Mesendoderm (in vitro differentiated cells): Measurements from ENCODE around the gene RPAP3.

Source experiments
- DNase-seq: peaks from one replicate; pipeline ENCODE4 v3.0.0; 2013
- H2AK5ac ChIP-seq: 2 replicates; pipeline ENCODE4 v1.6.1; 2013; ENCODE audit warnings: low read length, inconsistent platforms
- H2BK120ac ChIP-seq: 2 replicates; pipeline ENCODE4 v1.6.1; 2013; ENCODE audit warnings: low read depth, mild to moderate bottlenecking, low read length, moderate library complexity, mixed read lengths
- H2BK15ac ChIP-seq: replicated peaks from 2 replicates; pipeline ENCODE4 v1.6.1; 2013; ENCODE audit warnings: low read depth, mild to moderate bottlenecking, moderate library complexity
- H2BK5ac ChIP-seq: 2 replicates; pipeline ENCODE4 v1.6.1; 2013; ENCODE audit warnings: low read length, inconsistent platforms
- H3K18ac ChIP-seq: 2 replicates; pipeline ENCODE4 v1.6.1; 2013; ENCODE audit warnings: mild to moderate bottlenecking, low read length, mixed read lengths
- H3K23ac ChIP-seq: one replicate; pipeline ENCODE4 v1.6.1; 2013; ENCODE audit warnings: low read length
- H3K27ac ChIP-seq: 2 replicates; pipeline ENCODE4 v1.5.1; 2013; ENCODE audit warnings: low read depth, mild to moderate bottlenecking, inconsistent platforms, low read length, moderate library complexity
- H3K27me3 ChIP-seq: 2 replicates; pipeline ENCODE4 v1.6.1; 2013; ENCODE audit warnings: low read length, control low read depth, mild to moderate bottlenecking, inconsistent platforms; ENCODE audit not compliant: insufficient read depth, poor library complexity
- H3K36me3 ChIP-seq: 2 replicates; pipeline ENCODE4 v1.6.1; 2013; ENCODE audit warnings: low read length, inconsistent platforms; ENCODE audit not compliant: control insufficient read depth, insufficient read depth
- H3K4ac ChIP-seq: one replicate; pipeline ENCODE4 v1.6.1; 2013; ENCODE audit warnings: low read depth, mild to moderate bottlenecking, low read length, moderate library complexity
- H3K4me1 ChIP-seq: 2 replicates; pipeline ENCODE4 v1.6.1; 2013; ENCODE audit warnings: low read depth, low read length, inconsistent platforms; ENCODE audit not compliant: control insufficient read depth
- H3K4me2 ChIP-seq: 2 replicates; pipeline ENCODE4 v1.6.1; 2013; ENCODE audit warnings: low read length
- H3K4me3 ChIP-seq: 2 replicates; pipeline ENCODE4 v1.5.1; 2013; ENCODE audit warnings: mild to moderate bottlenecking, low read length
- H3K56ac ChIP-seq: one replicate; pipeline ENCODE4 v1.6.1; 2013; ENCODE audit warnings: low read length
- H3K79me1 ChIP-seq: 2 replicates; pipeline ENCODE4 v1.6.1; 2013; ENCODE audit warnings: low read length, inconsistent platforms
- H3K79me2 ChIP-seq: 2 replicates; pipeline ENCODE4 v1.6.1; 2013; ENCODE audit warnings: mild to moderate bottlenecking, low read length; ENCODE audit not compliant: control insufficient read depth, insufficient read depth
- H3K9ac ChIP-seq: 2 replicates; pipeline ENCODE4 v1.6.1; 2013; ENCODE audit warnings: low read length, inconsistent platforms
- H4K5ac ChIP-seq: one replicate; pipeline ENCODE4 v1.6.1; 2013; ENCODE audit warnings: low read length
- H4K8ac ChIP-seq: one replicate; pipeline ENCODE4 v1.6.1; 2013; ENCODE audit warnings: low read depth, mild to moderate bottlenecking, control low read depth, low read length, moderate library complexity
- WGBS: extraction: QIAGEN DNeasy Blood & Tissue Kit; methylation state at CpG from one replicate; pipeline ENCODE4 v1.1.7; 2013; ENCODE audit warnings: low lambda C conversion rate, missing lambda C conversion rate; ENCODE audit not compliant: insufficient coverage; ENCODE audit errors: extremely low coverage; 5-methylcytosine and 5-hydroxymethylcytosine counted together

The RPAP3 gene

DNA sequence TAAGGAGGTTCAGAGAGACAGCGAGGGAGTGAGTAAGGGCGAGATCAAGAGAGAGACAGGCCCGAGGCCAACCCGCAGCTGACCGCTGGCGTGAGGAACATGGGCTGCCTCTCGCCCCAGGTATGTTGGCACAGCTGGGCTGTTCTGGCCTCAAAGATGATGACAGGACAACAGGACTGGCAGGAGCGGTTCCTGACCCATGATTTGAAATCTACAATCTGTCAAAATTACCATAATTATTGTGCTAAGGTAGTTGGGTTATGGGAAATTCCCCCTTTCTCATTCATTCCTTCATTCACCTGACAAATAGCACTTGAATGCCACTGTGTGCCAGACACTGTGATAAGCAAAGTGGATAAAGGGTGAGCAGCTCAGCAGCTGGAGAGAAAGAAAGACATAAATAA lies 24.5 kb upstream of the RPAP3 start:
- Histone ChIP-seq H3K18ac (no peak overlapping the region), H3K27ac (no peak overlapping the region), H3K4me2 (no peak overlapping the region), H3K27me3 (no peaks in the 10 kb centered on the region), H4K5ac (no peak overlapping the region), H3K23ac (no peak overlapping the region), H3K4me3 (no peak overlapping the region), H3K4ac (no peak overlapping the region), H2BK5ac (no peak overlapping the region), H3K79me2 (no peaks in the 10 kb centered on the region), H3K56ac (no peak overlapping the region), H2AK5ac (no peak overlapping the region), H3K36me3 (no peaks in the 10 kb centered on the region), H3K4me1 (peaks cover 6% of the 10 kb centered on the region), H2BK120ac (no peak overlapping the region), H4K8ac (no peak overlapping the region), H3K79me1 (no peaks in the 10 kb centered on the region), H2BK15ac (no peak overlapping the region), H3K9ac (no peak overlapping the region)
- no CpG with 5 or more reads among the region's 8 CpGs for WGBS
- no peak for DNase-seq

GRCh38 chr12:47729233-47729632 lies 23.4 kb upstream of the RPAP3 start:
- Histone ChIP-seq H3K4me3 (no peak overlapping the region), H3K9ac (no peak overlapping the region), H2BK120ac (no peak overlapping the region), H3K36me3 (no peaks in the 10 kb centered on the region), H3K4me1 (no peaks in the 10 kb centered on the region), H3K56ac (no peak overlapping the region), H3K4ac (no peak overlapping the region), H3K27me3 (no peaks in the 10 kb centered on the region), H2BK15ac (no peak overlapping the region), H3K79me1 (no peaks in the 10 kb centered on the region), H3K23ac (no peak overlapping the region), H2BK5ac (no peak overlapping the region), H3K79me2 (no peaks in the 10 kb centered on the region), H3K4me2 (no peak overlapping the region), H2AK5ac (no peak overlapping the region), H3K27ac (no peak overlapping the region), H4K8ac (no peak overlapping the region), H4K5ac (no peak overlapping the region), H3K18ac (no peak overlapping the region)
- no CpG with 5 or more reads among the region's 3 CpGs for WGBS
- no peak for DNase-seq

GRCh38 chr12:47725893-47726292 lies 20.1 kb upstream of the RPAP3 start:
- H3K4me1 ChIP-seq: no peaks in the 10 kb centered on the region
- no peak overlapping the region for H3K23ac ChIP-seq
- H3K56ac ChIP-seq: no peak overlapping the region
- no peaks in the 10 kb centered on the region for H3K79me2 ChIP-seq
- H3K36me3 ChIP-seq: no peaks in the 10 kb centered on the region
- no peak overlapping the region for H4K5ac ChIP-seq
- no peak overlapping the region for H3K9ac ChIP-seq
- no CpG with 5 or more reads among the region's 5 CpGs for WGBS
- H2AK5ac ChIP-seq: no peak overlapping the region
- H3K27ac ChIP-seq: no peak overlapping the region
- no peaks in the 10 kb centered on the region for H3K79me1 ChIP-seq
- H3K4me2 ChIP-seq: no peak overlapping the region
- H3K18ac ChIP-seq: no peak overlapping the region
- no peak overlapping the region for H3K4me3 ChIP-seq
- no peak overlapping the region for H3K4ac ChIP-seq
- no peak overlapping the region for H2BK120ac ChIP-seq
- no peaks in the 10 kb centered on the region for H3K27me3 ChIP-seq
- no peak overlapping the region for H4K8ac ChIP-seq
- H2BK5ac ChIP-seq: no peak overlapping the region
- H2BK15ac ChIP-seq: no peak overlapping the region
- DNase-seq: no peak

GRCh38 chr12:47725091-47725772 lies 19.4 kb upstream of the RPAP3 start, which contains the start of gene ENDOU:
TSS of gene ENDOU (minus strand) at chr12:47725490. CDS start at chr12:47725413, 77 bp downstream.
- Histone ChIP-seq H3K18ac (no peak within 1 kb of the TSS), H3K9ac (no peak within 1 kb of the TSS), H3K23ac (no peak within 1 kb of the TSS), H4K8ac (no peak within 1 kb of the TSS), H2BK15ac (no peak within 1 kb of the TSS), H3K4ac (no peak within 1 kb of the TSS), H3K36me3 (no peaks in the 10 kb centered on the region), H3K79me2 (no peaks in the 10 kb centered on the region), H3K4me2 (no peak within 1 kb of the TSS), H3K79me1 (no peaks in the 10 kb centered on the region), H4K5ac (no peak within 1 kb of the TSS), H3K27me3 (no peaks in the 10 kb centered on the region), H3K56ac (no peak within 1 kb of the TSS), H2BK120ac (no peak within 1 kb of the TSS), H3K4me1 (no peaks in the 10 kb centered on the region), H3K4me3 (no peak within 1 kb of the TSS), H2BK5ac (no peak within 1 kb of the TSS), H2AK5ac (no peak within 1 kb of the TSS), H3K27ac (no peak within 1 kb of the TSS)
- DNase-seq: no peak
- WGBS: no CpG with 5 or more reads among the region's 8 CpGs

DNA sequence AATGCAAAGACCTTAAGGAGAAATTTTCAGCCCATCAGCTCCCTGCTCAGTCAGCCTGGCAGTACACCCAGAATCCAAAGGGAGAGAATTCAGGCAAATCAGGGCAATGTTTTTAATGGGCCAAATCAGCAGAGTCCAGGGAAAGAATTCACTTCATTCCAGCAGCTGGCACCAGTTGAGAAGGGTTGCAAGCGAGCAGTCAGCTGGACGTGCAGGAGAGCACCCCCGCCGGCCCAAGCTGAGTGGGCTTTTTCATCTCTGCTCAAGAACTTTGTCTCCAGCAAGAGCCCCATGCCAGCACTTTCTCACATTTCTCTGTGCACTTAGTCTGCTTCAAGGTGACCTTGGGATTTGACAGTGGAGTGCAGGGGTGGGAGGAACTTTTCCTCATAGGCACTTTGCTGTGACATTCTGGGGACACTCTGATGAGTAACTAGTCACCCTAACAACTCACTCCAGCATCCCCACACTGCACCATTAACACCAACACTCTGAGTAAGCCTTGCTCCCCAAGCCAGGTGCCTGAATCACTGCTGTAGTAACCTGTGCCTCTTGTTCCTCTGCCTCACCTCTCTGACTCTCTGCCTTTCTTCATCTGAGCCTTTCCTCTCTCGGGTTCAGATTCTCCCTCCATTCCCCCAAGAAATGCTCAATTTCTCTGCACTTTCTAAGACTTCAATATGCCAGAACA lies 17.3 kb upstream of the RPAP3 start:
- H3K4me2 ChIP-seq: no peak overlapping the region

More for the DNA sequence above, 17.3 kb upstream of the RPAP3 start:
- Histone ChIP-seq H3K23ac (no peak overlapping the region), H3K27me3 (no peaks in the 10 kb centered on the region), H3K79me2 (no peaks in the 10 kb centered on the region), H4K8ac (no peak overlapping the region), H2BK15ac (no peak overlapping the region), H3K79me1 (no peaks in the 10 kb centered on the region), H3K56ac (no peak overlapping the region), H3K4me1 (no peaks in the 10 kb centered on the region), H3K4ac (no peak overlapping the region), H3K9ac (no peak overlapping the region), H3K4me3 (no peak overlapping the region), H2BK120ac (no peak overlapping the region), H3K18ac (no peak overlapping the region), H4K5ac (no peak overlapping the region), H2AK5ac (no peak overlapping the region), H3K36me3 (no peaks in the 10 kb centered on the region), H2BK5ac (no peak overlapping the region), H3K27ac (no peak overlapping the region)
- no peak for DNase-seq
- WGBS: no CpG with 5 or more reads among the region's 5 CpGs
